GM19240 (cell line): ENCODE data around the gene SMYD1.
A peak's percentile ranks its signal among the peaks of the same experiment; 100 is the strongest.

ENCODE experiments used
- DNase-seq: peaks from one replicate; pipeline ENCODE4 v3.0.0; 2011; ENCODE audit warnings: low spot score; ENCODE audit not compliant: insufficient read length

The SMYD1 gene

GRCh38 chr2:88141952-88142351 is 74.3 kb downstream of the SMYD1 start:
- no peak for DNase-seq

DNA sequence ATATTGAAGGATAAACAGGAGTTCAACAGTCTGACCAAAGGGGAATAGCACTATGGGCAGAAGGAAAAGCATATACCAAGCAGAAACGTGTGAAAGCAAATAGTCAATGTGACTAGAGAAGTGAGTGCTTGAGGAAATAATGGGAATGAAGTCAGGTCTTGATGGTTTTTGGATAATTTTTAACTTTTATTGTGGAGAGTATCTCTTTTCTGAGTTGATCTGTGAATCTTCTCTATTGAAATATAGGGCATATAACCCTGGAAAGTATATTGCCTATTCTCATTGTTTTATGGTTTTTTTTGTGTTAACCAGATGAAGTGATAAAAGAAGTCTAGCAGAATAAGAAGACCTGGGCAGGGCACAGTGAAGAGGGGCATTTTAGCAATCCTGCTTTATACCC is 76.6 kb downstream of the SMYD1 start:
- DNase-seq: no peak

DNA sequence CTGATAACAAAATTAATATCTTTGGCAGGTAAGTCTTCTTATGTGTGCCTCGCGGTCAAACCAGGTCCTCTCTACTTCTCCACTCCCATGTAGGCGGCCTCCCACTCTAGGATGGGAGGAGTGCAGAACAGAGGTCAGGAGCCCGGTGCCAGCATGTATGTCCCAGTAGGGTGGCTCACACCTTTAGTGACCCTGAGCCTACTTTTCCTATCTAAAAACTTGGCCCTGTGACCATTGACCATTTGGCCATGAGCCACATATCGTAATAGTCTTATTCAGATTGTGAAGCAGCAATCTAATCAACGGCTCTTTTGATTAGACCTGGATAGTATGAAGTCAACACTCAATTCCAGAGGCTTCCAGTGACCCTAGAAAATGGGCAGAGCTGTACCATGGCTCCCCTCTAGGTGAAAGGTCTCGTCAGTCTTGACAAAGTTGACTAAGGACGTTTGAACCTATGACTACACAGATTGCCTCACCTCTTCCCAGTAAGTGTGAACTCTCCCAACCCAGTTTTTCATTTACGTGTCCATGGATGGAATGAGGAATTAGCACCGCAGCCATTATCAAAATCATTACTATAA is 77.4 kb downstream of the SMYD1 start:
- DNase-seq: no peak

DNA sequence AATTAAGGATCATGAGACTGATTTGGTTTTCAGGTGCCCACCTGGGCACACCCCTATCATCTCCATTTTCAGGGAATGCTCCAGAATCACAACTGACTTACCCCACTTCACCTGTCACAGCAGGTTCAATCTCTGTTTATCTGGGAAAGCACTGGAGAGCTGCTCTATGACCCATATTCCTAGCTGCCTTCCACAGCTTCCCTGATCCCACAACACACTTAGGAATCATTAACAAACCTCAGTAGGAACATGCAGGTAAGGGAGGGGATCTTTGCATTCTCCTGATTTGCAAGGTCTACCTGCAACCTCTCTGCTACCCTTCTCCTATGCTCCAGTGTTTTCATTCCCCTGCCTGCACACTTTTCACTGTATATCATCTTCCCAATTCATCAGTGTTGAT is 79.0 kb downstream of the SMYD1 start:
- no peak for DNase-seq

DNA sequence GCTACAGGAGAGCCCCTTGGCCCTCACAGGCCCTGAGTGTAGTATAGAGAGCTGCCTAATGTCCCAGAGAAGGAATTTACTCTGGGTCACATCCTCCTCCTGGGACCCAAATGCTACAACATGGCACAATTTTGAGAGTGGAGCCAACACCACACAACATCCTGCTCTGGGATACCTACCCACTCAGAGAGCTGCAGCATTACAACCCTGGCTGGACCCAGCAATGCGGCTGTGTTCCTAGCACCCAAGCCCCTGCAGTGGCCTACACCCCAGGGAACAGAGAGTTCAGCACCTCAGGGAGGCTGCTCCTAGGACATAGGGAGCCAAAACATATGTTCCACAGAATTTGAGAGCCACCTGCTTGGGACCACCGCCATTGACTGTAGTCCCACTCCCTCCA is 79.5 kb downstream of the SMYD1 start:
- no peak for DNase-seq

DNA sequence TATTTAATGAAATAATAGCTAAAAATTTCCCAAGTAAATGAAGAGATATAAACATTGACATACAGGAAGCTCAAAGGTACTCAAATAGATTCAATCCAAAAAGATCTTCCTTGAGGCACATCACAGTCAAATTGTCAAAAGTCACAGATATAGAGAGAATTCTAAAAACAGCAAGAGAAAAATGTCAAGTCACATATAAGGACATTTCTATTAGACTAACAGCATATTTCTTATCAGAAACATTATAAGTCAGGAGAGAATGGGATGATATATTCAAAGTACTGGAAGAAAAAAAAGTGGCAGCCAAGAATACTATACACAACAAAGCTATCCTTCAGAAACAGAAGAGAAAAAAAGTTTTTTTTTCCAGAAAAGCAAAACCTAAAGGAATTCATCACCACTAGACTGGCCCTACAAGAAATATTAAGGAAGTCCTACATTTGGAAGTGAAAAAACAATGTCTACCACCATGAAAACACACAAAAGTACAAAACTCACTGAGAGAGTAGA is 81.4 kb downstream of the SMYD1 start:
- no peak for DNase-seq

DNA sequence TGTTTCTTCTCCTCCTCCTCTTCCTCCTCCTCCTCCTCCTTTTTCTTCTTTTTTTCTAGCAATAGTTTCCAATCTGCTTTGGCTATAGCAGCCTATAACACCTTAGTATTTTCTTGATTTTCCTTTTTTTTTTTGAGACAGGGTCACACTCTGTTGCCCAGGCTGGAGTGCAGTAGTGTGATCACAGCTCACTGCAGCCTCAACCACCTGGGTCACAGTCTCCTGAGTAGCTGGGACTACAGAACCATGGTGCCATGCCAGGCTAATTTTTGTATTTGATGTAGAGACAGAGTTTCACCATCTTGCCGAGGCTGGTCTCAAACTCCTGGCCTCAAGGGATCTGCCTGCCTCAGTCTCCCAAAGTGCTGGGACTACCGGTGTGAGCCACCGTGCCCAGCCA is 91.9 kb downstream of the SMYD1 start:
- no peak for DNase-seq

DNA sequence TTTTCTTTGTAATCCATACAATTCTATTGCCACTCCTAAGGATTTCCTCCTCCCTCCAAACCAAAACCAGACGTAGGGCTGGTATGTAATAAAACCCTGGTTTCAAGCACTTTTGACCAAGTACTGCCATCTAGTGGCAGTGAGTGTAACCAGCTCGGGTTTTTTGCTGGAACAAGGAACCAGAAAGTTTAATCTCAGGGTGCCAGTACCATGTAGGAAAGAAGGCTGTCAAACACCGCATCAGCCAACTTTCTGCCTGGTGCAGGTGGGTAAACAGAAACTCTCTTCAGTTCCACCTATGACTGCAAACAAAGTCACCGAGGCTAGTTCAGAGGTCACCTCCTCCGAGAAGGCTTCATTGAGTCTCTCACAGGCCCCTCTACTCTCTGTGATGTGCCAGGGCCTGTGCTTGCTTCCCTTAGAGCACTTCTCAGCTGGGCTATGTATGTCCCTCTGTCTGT is 92.4 kb downstream of the SMYD1 start:
- DNase-seq: peak; percentile 29

DNA sequence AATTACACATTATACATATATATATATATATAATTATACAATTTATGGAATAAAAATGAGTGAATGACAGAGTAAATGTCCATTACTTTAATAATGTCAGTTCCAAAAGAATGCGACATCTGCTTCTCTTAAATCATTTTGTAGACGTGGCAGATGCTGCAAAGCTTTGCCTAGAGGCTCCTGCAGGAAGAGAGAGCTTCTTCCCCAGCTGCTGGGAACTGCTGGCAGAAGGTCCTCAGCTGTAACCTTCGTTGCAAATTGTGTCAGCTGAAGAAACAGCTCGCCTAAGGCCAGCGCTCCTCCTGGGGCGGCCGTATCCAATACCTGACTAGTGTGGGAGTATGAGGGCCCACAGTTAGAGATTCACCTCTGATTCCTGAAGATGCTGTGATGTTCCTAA is 92.9 kb downstream of the SMYD1 start:
- no peak for DNase-seq

GRCh38 chr2:88161446-88162244 is 94.0 kb downstream of the SMYD1 start:
- no peak for DNase-seq
